KBM-7 (cell line): ENCODE measurements around the gene BTBD9.
A peak's percentile ranks its signal among the peaks of the same experiment; 100 is the strongest.

Experiments
- DNase-seq: peaks from one replicate; pipeline ENCODE4 v3.0.0-alpha.2; 2015
- in situ Hi-C: fragments of 300-500 bp; cut with MboI; formaldehyde crosslinking; loops from 2 replicates; pipeline ENCODE4 v1.14.3; 2020; ENCODE audit warnings: low sequenced_read_pairs, low pct_unique_long_range_greater_than_20kb, mixed read lengths

Gene BTBD9

GRCh38 chr6:38423746-38424145 lies 216.0 kb downstream of the BTBD9 start:
- in situ Hi-C loops = no loop called here
- DNase-seq = no peak

- no peak for DNase-seq
These were observed 219.5 kb downstream of the BTBD9 start for GRCh38 chr6:38420207-38420606.

GRCh38 chr6:38417521-38417920 lies 222.2 kb downstream of the BTBD9 start:
- in situ Hi-C loops = no loop called here
- DNase-seq = no peak

More at GRCh38 chr6:38420207-38420606, 219.5 kb downstream of the BTBD9 start:
- in situ Hi-C loops = no loop called here

GRCh38 chr6:38415231-38416005 lies 224.3 kb downstream of the BTBD9 start:
- in situ Hi-C loops = no loop called here
- no peak for DNase-seq

GRCh38 chr6:38413102-38413800 lies 226.5 kb downstream of the BTBD9 start:
- no peak for DNase-seq
- in situ Hi-C loops = no loop called here

- DNase-seq = peak; percentile 11
- in situ Hi-C loops = no loop called here
These were observed 232.5 kb downstream of the BTBD9 start for GRCh38 chr6:38407192-38407591.

GRCh38 chr6:38406096-38406495 lies 233.6 kb downstream of the BTBD9 start:
- DNase-seq = no peak
- in situ Hi-C loops = no loop called here

- no peak for DNase-seq
These were observed 234.7 kb downstream of the BTBD9 start for GRCh38 chr6:38404900-38405556.

GRCh38 chr6:38404355-38404754 lies 235.4 kb downstream of the BTBD9 start:
- in situ Hi-C loops = no loop called here
- no peak for DNase-seq

More at GRCh38 chr6:38404900-38405556, 234.7 kb downstream of the BTBD9 start:
- in situ Hi-C loops = no loop called here

- DNase-seq = no peak
- in situ Hi-C loops = no loop called here
These were observed 236.2 kb downstream of the BTBD9 start for GRCh38 chr6:38403548-38403947.

- in situ Hi-C loops = no loop called here
- DNase-seq = no peak
These were observed 239.0 kb downstream of the BTBD9 start for GRCh38 chr6:38400764-38401163.

GRCh38 chr6:38400101-38400500 lies 239.6 kb downstream of the BTBD9 start:
- no peak for DNase-seq
- in situ Hi-C loops = no loop called here

- in situ Hi-C loops = no loop called here
These were observed 243.5 kb downstream of the BTBD9 start for GRCh38 chr6:38396209-38396608.

GRCh38 chr6:38393986-38394385 lies 245.7 kb downstream of the BTBD9 start:
- in situ Hi-C loops = no loop called here
- no peak for DNase-seq

More at GRCh38 chr6:38396209-38396608, 243.5 kb downstream of the BTBD9 start:
- DNase-seq = no peak

- in situ Hi-C loops = no loop called here
- no peak for DNase-seq
These were observed 247.8 kb downstream of the BTBD9 start for GRCh38 chr6:38391626-38392579.

GRCh38 chr6:38391206-38391605 lies 248.5 kb downstream of the BTBD9 start:
- in situ Hi-C loops = no loop called here
- DNase-seq = no peak

- in situ Hi-C loops = no loop called here
- DNase-seq = no peak
These were observed 249.9 kb downstream of the BTBD9 start for GRCh38 chr6:38389875-38390274.

GRCh38 chr6:38387971-38388370 lies 251.8 kb downstream of the BTBD9 start:
- DNase-seq = no peak
- in situ Hi-C loops = no loop called here

- in situ Hi-C loops = no loop called here
- DNase-seq = no peak
These were observed 252.3 kb downstream of the BTBD9 start for GRCh38 chr6:38387461-38387860.
